K562 (cell line): Measurements from ENCODE around the gene FAM83F. TPM values are rescaled to one million over a fixed set of nuclear protein-coding genes. Genes with fewer than 3 reads are reported as not detected.

Experiments used
- ATAC-seq: fragments of 200-7000 bp; cut with Tn5 transposase; 3 replicates; pipeline ENCODE4 v1.9.1; 2020; ENCODE audit warnings: moderate library complexity
- BruUV-seq: library from RNA; stranded (reverse); fragments of 400-500 nt; replicated peaks from 2 replicates; lab custom pipeline; 2021; lab: Mats Ljungman, UMichigan
- CTCF ChIA-PET: fragments of 300-600 bp; formaldehyde crosslinking; extraction: SDS; loops from one replicate; lab custom pipeline; 2021; ENCODE audit warnings: low intra/inter-chr PET ratio; lab: Yijun Ruan, JAX
- POLR2A ChIA-PET: fragments of 300-600, 350-650 bp; sonication (Branson Sonifier 250); formaldehyde crosslinking; extraction: SDS; loops from one replicate; lab custom pipeline; 2021; ENCODE audit warnings: antibody characterized with exemption, inconsistent platforms; lab: Yijun Ruan, JAX
- DNase-seq, 4 experiments: peaks; one replicate each; pipeline versions ENCODE4 v3.0.0 to v3.0.0-alpha.2; 2011 to 2018; ENCODE audit warnings: low spot score in 3 of 4, mixed read lengths in 3 of 4; ENCODE audit errors: extremely low read depth in 1 of 4
- FAIRE-seq: peaks from 2 replicates; lab custom pipeline; 2011; peaks lifted over from hg19 to GRCh38; lab: Jason Lieb, UNC
- H2AFZ ChIP-seq: 2 replicates; pipeline ENCODE4 v1.6.0; 2011; ENCODE audit warnings: low read depth, low read length, control low read depth, inconsistent platforms
- H3K27ac ChIP-seq: fragments of 200-600 bp; 3 replicates; pipeline ENCODE4 v1.8.0; 2011; ENCODE audit warnings: low read depth, mild to moderate bottlenecking, control low read depth, inconsistent platforms, low read length, moderate library complexity, mixed read lengths; ENCODE audit errors: extremely low read depth
- H3K27me3 ChIP-seq, 2 experiments: fragments of 300-600 bp in 1 of 2; 2 replicates in 1 of 2; 3 replicates in 1 of 2; pipeline versions ENCODE4 v1.6.0 to v1.8.0; 2011; ENCODE audit warnings: inconsistent platforms in 2 of 2, low read length in 2 of 2, mild to moderate bottlenecking in 1 of 2, mixed read lengths in 1 of 2, moderate library complexity in 1 of 2; ENCODE audit not compliant: control insufficient read depth in 2 of 2, insufficient read depth in 2 of 2
- H3K36me3 ChIP-seq: fragments of 300-600 bp; 3 replicates; pipeline ENCODE4 v1.8.0; 2011; ENCODE audit warnings: mild to moderate bottlenecking, low read length, inconsistent platforms; ENCODE audit not compliant: control insufficient read depth, insufficient read depth
- H3K4me1 ChIP-seq, 2 experiments: fragments of 200-600 bp in 1 of 2; replicated peaks in 1 of 2; 2 replicates in 1 of 2; 3 replicates in 1 of 2; pipeline versions ENCODE4 v1.5.1 to v1.8.0; 2011; ENCODE audit warnings: inconsistent platforms in 2 of 2, low read length in 2 of 2, mild to moderate bottlenecking in 1 of 2, mixed read lengths in 1 of 2, moderate library complexity in 1 of 2; ENCODE audit not compliant: control insufficient read depth in 2 of 2, insufficient read depth in 2 of 2
- H3K4me2 ChIP-seq: 2 replicates; pipeline ENCODE4 v1.6.1; 2011; ENCODE audit warnings: low read length, control low read depth, inconsistent platforms, mixed read lengths; ENCODE audit not compliant: insufficient read depth
- H3K4me3 ChIP-seq: fragments of 200-600 bp; sonication (generic), shearing (Covaris generic); 2 replicates; pipeline ENCODE4 v1.5.1; 2016; ENCODE audit warnings: control low read depth, inconsistent platforms
- H3K79me2 ChIP-seq: fragments of 200-600 bp; 3 replicates; pipeline ENCODE4 v1.8.0; 2011; ENCODE audit warnings: low read length, inconsistent platforms; ENCODE audit not compliant: control insufficient read depth, insufficient read depth
- H3K9ac ChIP-seq, 2 experiments: 2 replicates each; pipeline versions ENCODE4 v1.6.0 to v1.6.1; 2011; ENCODE audit warnings: low read depth in 2 of 2, low read length in 2 of 2, control low read depth in 1 of 2, inconsistent platforms in 1 of 2, mild to moderate bottlenecking in 1 of 2, mixed read lengths in 1 of 2; ENCODE audit not compliant: insufficient read depth in 1 of 2
- H3K9me1 ChIP-seq: one replicate; pipeline ENCODE4 v1.6.0; 2011; ENCODE audit warnings: inconsistent platforms, mild to moderate bottlenecking, low read length, moderate library complexity; ENCODE audit not compliant: control insufficient read depth, insufficient read depth
- H3K9me3 ChIP-seq: replicated peaks from 2 replicates; pipeline ENCODE4 v1.5.1; 2011; ENCODE audit warnings: low read depth, low read length, inconsistent platforms; ENCODE audit not compliant: control insufficient read depth, insufficient read depth
- H4K20me1 ChIP-seq: replicated peaks from 2 replicates; pipeline ENCODE4 v1.6.1; 2011; ENCODE audit warnings: low read length, inconsistent platforms, mixed read lengths; ENCODE audit not compliant: control insufficient read depth, insufficient read depth
- ARID2 ChIP-seq: fragments of 450-650 bp; IDR thresholded peaks from 2 replicates; pipeline ENCODE4 v1.6.1; 2017; ENCODE audit warnings: antibody characterized with exemption, mild to moderate bottlenecking
- BCL6 ChIP-seq: fragments of 250-450 bp; sonication (Bioruptor Pico); IDR thresholded peaks from 2 replicates; pipeline ENCODE4 v1.4.0; 2020
- CLOCK ChIP-seq: fragments of 250-450 bp; sonication (Bioruptor Pico); IDR thresholded peaks from 2 replicates; pipeline ENCODE4 v1.4.0; 2020; ENCODE audit warnings: mild to moderate bottlenecking, moderate library complexity, borderline replicate concordance
- FOXO4 ChIP-seq: fragments of 450-650 bp; formaldehyde crosslinking; IDR thresholded peaks from 2 replicates; pipeline ENCODE4 v1.4.0; 2020; ENCODE audit warnings: mild to moderate bottlenecking, moderate library complexity
- GATAD2A ChIP-seq: fragments of 450-650 bp; IDR thresholded peaks from 2 replicates; pipeline ENCODE4 v1.6.1; 2017
- SMARCC2 ChIP-seq: fragments of 450-650 bp; IDR thresholded peaks from 2 replicates; pipeline ENCODE4 v1.6.1; 2017; ENCODE audit warnings: antibody characterized with exemption, moderate library complexity, mild to moderate bottlenecking, low read depth
- TAF15 ChIP-seq: fragments of 200-400 bp; formaldehyde crosslinking; IDR thresholded peaks from 2 replicates; pipeline ENCODE4 v1.6.1; 2017; ENCODE audit warnings: mild to moderate bottlenecking, low read depth, low read length, moderate library complexity
- ZBTB7A ChIP-seq: IDR thresholded peaks from 2 replicates; pipeline ENCODE4 v1.6.1; 2011; ENCODE audit warnings: low read depth, mild to moderate bottlenecking, low read length, moderate library complexity, borderline replicate concordance; ENCODE audit not compliant: control insufficient read depth
- WGBS: fragments of 100-300 bp; shearing (Covaris generic); methylation state at CpG from one replicate; pipeline ENCODE4 v1.1.6; 2016; ENCODE audit warnings: low coverage, mixed read lengths; ENCODE audit not compliant: insufficient coverage; ENCODE audit errors: missing lambda C conversion rate; 5-methylcytosine and 5-hydroxymethylcytosine counted together
- in situ Hi-C: fragments of 300-500 bp; cut with MboI; formaldehyde crosslinking; loops from 4 replicates; pipeline ENCODE4 v1.15.0; 2018; ENCODE audit warnings: inconsistent platforms, mixed read lengths
- intact Hi-C: fragments of 100-400 bp; cut with micrococcal nuclease; formaldehyde crosslinking; loops from 2 replicates; pipeline ENCODE4 v1.14.2; 2022
- polyA plus RNA-seq, 8 experiments: library from polyadenylated mRNA; depleted of rRNA in 4 of 8; stranded (reverse) in 5 of 8; unstranded in 3 of 8; fragments of >200 nt; fragmentation: Nextera tagmentation in 2 of 8; fragmentation: Illumina TruSeq in 1 of 8; extraction: Ambion mirVana in 2 of 8; extraction: Trizol in 1 of 8; gene quantifications; 2 replicates each; pipeline versions ENCODE4 v1.2.1 to v1.2.3, GENCODE V29; 2011 to 2014; ENCODE audit warnings: inconsistent platforms in 1 of 8, missing spikeins in 1 of 8
- total RNA-seq, 7 experiments: library from RNA; depleted of rRNA in 6 of 7; stranded (reverse); fragments of >200 nt in 6 of 7; fragmentation: Illumina TruSeq in 2 of 7; extraction: Trizol in 2 of 7; gene quantifications; 2 replicates each; pipeline versions ENCODE4 v1.2.1 to v1.2.3, GENCODE V29; 2011 to 2021; ENCODE audit warnings: low replicate concordance in 1 of 7
- TF ChIP-seq, protein P1 (sequence below): fragments of 450-650 bp; IDR thresholded peaks from 2 replicates; pipeline ENCODE4 v1.6.1; 2016; ENCODE audit warnings: low read depth

FAM83F gene
- total and polyA plus RNA-seq, 9 of the 15 experiments (the other 6 are each of a cell fraction or from before 2014, with no cell fraction given): under 0.01 to 0.13 (median 0.04) TPM; not detected in 1

DNA sequence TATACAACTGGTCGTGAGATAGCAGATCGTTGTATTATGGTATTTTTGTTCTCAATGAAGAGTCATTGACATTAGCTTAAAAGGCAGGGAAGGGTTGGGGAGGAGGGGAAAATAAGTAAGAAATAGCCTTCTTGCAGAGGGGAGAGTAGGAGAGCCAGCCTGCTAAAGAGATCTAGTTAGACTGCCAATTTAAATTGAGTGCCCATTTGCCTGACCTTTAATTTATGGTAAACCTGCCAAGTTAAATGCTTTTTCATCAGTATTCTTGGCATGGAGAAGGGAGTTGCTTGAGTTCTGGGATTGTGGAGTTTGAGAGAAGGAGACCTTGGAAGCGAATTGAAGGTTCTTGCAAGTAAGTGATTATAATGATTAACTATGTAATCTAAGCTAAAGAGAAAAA lies 89.0 kb downstream of the FAM83F start:
- H4K20me1 ChIP-seq: no peaks in the 10 kb centered on the region
- BruUV-seq: no TSS peak
- H3K4me2 ChIP-seq: no peak overlapping the region; the same call in 1 of the 2 replicates
- intact Hi-C loops (no loop called here), in situ Hi-C loops (no loop called here)
- ChIA-PET CTCF (no interaction called here), POLR2A (interaction anchor here (1.0 kb wide), 2 partner anchors 10 to 12 kb away, joined by 3 to 4 read pairs; no protein-coding TSS in a partner anchor)
- H3K9me3 ChIP-seq: no peaks in the 10 kb centered on the region
- ATAC-seq: no peak
- H3K27me3 ChIP-seq: no peaks in the 10 kb centered on the region
- H3K9me1 ChIP-seq: no peaks in the 10 kb centered on the region
- no peak overlapping the region for H2AFZ ChIP-seq
- H3K9ac ChIP-seq: no peak overlapping the region
- H3K79me2 ChIP-seq: peaks cover 11% of the 10 kb centered on the region
- FAIRE-seq: no peak
- WGBS: 34% methylated on average over 3 of the region's 3 CpGs
- no peaks in the 10 kb centered on the region for H3K36me3 ChIP-seq
- DNase-seq: no peak
- peaks cover 6 to 31% of the 10 kb centered on the region in 2 experiments; a peak in 4 of 5 replicates for H3K4me1 ChIP-seq
- no peak overlapping the region for H3K4me3 ChIP-seq
- no peak overlapping the region for H3K27ac ChIP-seq
- TF ChIP-seq FOXO4 (CRISPR knock-in tag) (no peak), ARID2 (no peak), BCL6 (CRISPR knock-in tag) (no peak), SMARCC2 (no peak), TAF15 (no peak), CLOCK (CRISPR knock-in tag) (no peak), ZBTB7A (no peak), GATAD2A (no peak)
- TF ChIP-seq, protein P1, sequence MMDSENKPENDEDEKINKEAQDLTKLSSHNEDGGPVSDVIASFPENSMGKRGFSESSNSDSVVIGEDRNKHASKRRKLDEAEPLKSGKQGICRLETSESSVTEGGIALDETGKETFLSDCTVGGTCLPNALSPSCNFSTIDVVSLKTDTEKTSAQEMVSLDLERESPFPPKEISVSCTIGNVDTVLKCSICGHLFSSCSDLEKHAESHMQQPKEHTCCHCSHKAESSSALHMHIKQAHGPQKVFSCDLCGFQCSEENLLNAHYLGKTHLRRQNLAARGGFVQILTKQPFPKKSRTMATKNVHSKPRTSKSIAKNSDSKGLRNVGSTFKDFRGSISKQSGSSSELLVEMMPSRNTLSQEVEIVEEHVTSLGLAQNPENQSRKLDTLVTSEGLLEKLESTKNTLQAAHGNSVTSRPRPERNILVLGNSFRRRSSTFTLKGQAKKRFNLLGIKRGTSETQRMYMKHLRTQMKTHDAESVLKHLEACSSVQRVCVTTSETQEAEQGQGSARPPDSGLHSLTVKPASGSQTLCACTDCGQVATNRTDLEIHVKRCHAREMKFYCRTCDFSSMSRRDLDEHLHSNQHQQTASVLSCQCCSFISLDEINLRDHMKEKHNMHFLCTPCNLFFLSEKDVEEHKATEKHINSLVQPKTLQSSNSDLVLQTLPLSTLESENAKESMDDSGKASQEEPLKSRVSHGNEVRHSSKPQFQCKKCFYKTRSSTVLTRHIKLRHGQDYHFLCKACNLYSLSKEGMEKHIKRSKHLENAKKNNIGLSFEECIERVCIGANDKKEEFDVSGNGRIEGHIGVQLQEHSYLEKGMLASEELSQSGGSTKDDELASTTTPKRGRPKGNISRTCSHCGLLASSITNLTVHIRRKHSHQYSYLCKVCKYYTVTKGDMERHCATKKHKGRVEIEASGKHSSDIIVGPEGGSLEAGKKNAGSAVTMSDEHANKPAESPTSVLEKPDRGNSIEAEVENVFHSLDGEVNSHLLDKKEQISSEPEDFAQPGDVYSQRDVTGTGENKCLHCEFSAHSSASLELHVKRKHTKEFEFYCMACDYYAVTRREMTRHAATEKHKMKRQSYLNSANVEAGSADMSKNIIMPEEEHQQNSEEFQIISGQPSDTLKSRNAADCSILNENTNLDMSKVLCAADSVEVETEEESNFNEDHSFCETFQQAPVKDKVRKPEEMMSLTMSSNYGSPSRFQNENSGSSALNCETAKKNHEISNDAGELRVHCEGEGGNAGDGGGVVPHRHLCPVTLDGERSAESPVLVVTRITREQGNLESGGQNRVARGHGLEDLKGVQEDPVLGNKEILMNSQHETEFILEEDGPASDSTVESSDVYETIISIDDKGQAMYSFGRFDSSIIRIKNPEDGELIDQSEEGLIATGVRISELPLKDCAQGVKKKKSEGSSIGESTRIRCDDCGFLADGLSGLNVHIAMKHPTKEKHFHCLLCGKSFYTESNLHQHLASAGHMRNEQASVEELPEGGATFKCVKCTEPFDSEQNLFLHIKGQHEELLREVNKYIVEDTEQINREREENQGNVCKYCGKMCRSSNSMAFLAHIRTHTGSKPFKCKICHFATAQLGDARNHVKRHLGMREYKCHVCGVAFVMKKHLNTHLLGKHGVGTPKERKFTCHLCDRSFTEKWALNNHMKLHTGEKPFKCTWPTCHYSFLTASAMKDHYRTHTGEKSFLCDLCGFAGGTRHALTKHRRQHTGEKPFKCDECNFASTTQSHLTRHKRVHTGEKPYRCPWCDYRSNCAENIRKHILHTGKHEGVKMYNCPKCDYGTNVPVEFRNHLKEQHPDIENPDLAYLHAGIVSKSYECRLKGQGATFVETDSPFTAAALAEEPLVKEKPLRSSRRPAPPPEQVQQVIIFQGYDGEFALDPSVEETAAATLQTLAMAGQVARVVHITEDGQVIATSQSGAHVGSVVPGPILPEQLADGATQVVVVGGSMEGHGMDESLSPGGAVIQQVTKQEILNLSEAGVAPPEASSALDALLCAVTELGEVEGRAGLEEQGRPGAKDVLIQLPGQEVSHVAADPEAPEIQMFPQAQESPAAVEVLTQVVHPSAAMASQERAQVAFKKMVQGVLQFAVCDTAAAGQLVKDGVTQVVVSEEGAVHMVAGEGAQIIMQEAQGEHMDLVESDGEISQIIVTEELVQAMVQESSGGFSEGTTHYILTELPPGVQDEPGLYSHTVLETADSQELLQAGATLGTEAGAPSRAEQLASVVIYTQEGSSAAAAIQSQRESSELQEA: no peak
